ENCODE data around the gene RNFT2. TPM values are rescaled to one million over a fixed set of nuclear protein-coding genes. Genes with fewer than 3 reads are reported as not detected.

RNFT2 gene
- total RNA-seq, 6 experiments from 2014 or later, result 0.09 to 2.1 (median 0.75) TPM

GRCh38 chr12:116876151-116876869 is 138.2 kb downstream of the RNFT2 start:
- no peak overlapping the region for H3K27ac ChIP-seq
- no peaks in the 10 kb centered on the region for H3K9me3 ChIP-seq
- ATAC-seq, result no peak
- DNase-seq, result no peak
- H3K4me1 ChIP-seq, result no peaks in the 10 kb centered on the region
- H3K36me3 ChIP-seq, result no peaks in the 10 kb centered on the region
- H3K27me3 ChIP-seq, result peaks cover 0 to 25% of the 10 kb centered on the region in 2 donors
- TF ChIP-seq CTCF (IDR thresholded peaks at IDR 0.05), result no peak
- no peak for TF ChIP-seq POLR2A (IDR thresholded peaks at IDR 0.05)
- H3K4me3 ChIP-seq, result no peak overlapping the region
- intact Hi-C loops (cut with DNase I), result no loop called here
- WGBS (ENCODE audit: insufficient coverage, low coverage, low lambda C conversion rate, missing lambda C conversion rate), result 12% methylated on average over 18 of the region's 19 CpGs

GRCh38 chr12:116878567-116879508 is 140.7 kb downstream of the RNFT2 start:
- no peak for TF ChIP-seq CTCF (IDR thresholded peaks at IDR 0.05)
- no peak for TF ChIP-seq POLR2A (IDR thresholded peaks at IDR 0.05)
- DNase-seq (no peak), ATAC-seq (peak in 1 of 4 donors; percentile 14)
- Histone ChIP-seq H3K4me3 (no peak overlapping the region), H3K36me3 (no peaks in the 10 kb centered on the region), H3K27me3 (peaks cover 0 to 31% of the 10 kb centered on the region in 2 donors), H3K4me1 (peaks cover 0 to 8% (median 0%) of the 10 kb centered on the region in 4 donors), H3K9me3 (no peaks in the 10 kb centered on the region), H3K27ac (no peak overlapping the region)
- WGBS (ENCODE audit: insufficient coverage, low coverage, low lambda C conversion rate, missing lambda C conversion rate), result 2% methylated on average over 33 of the region's 55 CpGs
- intact Hi-C loops (cut with DNase I), result no loop called here

- no peak overlapping the region for H3K4me3 ChIP-seq
- no peak for DNase-seq
- peaks cover 0 to 31% of the 10 kb centered on the region in 2 donors for H3K27me3 ChIP-seq
- TF ChIP-seq CTCF (IDR thresholded peaks at IDR 0.05) (no peak), POLR2A (IDR thresholded peaks at IDR 0.05) (no peak)
- H3K27ac ChIP-seq, result no peak overlapping the region
- H3K36me3 ChIP-seq, result no peaks in the 10 kb centered on the region
- no peak for ATAC-seq
- intact Hi-C loops (cut with DNase I), result no loop called here
- peaks cover 0 to 8% (median 0%) of the 10 kb centered on the region in 4 donors for H3K4me1 ChIP-seq
- WGBS (ENCODE audit: insufficient coverage, low coverage, low lambda C conversion rate, missing lambda C conversion rate), result 0% methylated on average over 7 of the region's 52 CpGs
- no peaks in the 10 kb centered on the region for H3K9me3 ChIP-seq
Observed at GRCh38 chr12:116879509-116880212, 141.5 kb downstream of the RNFT2 start.

GRCh38 chr12:116880213-116880816 is 142.2 kb downstream of the RNFT2 start:
- WGBS (ENCODE audit: insufficient coverage, low coverage, low lambda C conversion rate, missing lambda C conversion rate), result 4% methylated on average over 20 of the region's 21 CpGs
- no peaks in the 10 kb centered on the region for H3K36me3 ChIP-seq
- H3K27me3 ChIP-seq, result peaks cover 0 to 31% of the 10 kb centered on the region in 2 donors
- no peak overlapping the region for H3K27ac ChIP-seq
- no peak for ATAC-seq
- no peak overlapping the region for H3K4me3 ChIP-seq
- intact Hi-C loops (cut with DNase I), result no loop called here
- no peak for DNase-seq
- TF ChIP-seq POLR2A (IDR thresholded peaks at IDR 0.05) (no peak), CTCF (IDR thresholded peaks at IDR 0.05) (no peak)
- H3K4me1 ChIP-seq, result peaks cover 0 to 8% (median 0%) of the 10 kb centered on the region in 4 donors
- no peaks in the 10 kb centered on the region for H3K9me3 ChIP-seq
